Calu3 (cell line): ENCODE measurements around the gene KCNH2. TPM values are rescaled to one million over a fixed set of nuclear protein-coding genes. Genes with fewer than 3 reads are reported as not detected.
A peak's percentile ranks its signal among the peaks of the same experiment; 100 is the strongest.

Experiments used
- BruUV-seq: library from RNA; stranded (reverse); fragments of 400-500 nt; replicated peaks from 2 replicates; lab custom pipeline; 2021; lab: Mats Ljungman, UMichigan
- CTCF ChIA-PET: fragments of 300-600 bp; sonication (Branson Sonifier 250); formaldehyde crosslinking; loops from one replicate; lab custom pipeline; 2022; ENCODE audit warnings: antibody characterized with exemption; lab: Charles Lee
- DNase-seq: peaks from one replicate; pipeline ENCODE4 v3.0.0; 2022
- H3K27ac Mint-ChIP-seq: one replicate; pipeline ENCODE4 v1.8.0; 2022; ENCODE audit warnings: mixed read lengths; ENCODE audit not compliant: unreplicated experiment
- H3K27me3 Mint-ChIP-seq: one replicate; pipeline ENCODE4 v1.8.0; 2022; ENCODE audit warnings: mixed read lengths; ENCODE audit not compliant: unreplicated experiment
- H3K36me3 Mint-ChIP-seq: one replicate; pipeline ENCODE4 v1.8.0; 2022; ENCODE audit warnings: mild to moderate bottlenecking, moderate library complexity, mixed read lengths; ENCODE audit not compliant: insufficient read depth, unreplicated experiment
- H3K4me1 Mint-ChIP-seq: one replicate; pipeline ENCODE4 v1.8.0; 2022; ENCODE audit warnings: mild to moderate bottlenecking, low read depth, mixed read lengths; ENCODE audit not compliant: unreplicated experiment
- H3K4me3 Mint-ChIP-seq: one replicate; pipeline ENCODE4 v1.8.0; 2022; ENCODE audit warnings: mild to moderate bottlenecking, low read depth, moderate library complexity, mixed read lengths; ENCODE audit not compliant: unreplicated experiment
- H3K9me3 Mint-ChIP-seq: one replicate; pipeline ENCODE4 v1.8.0; 2022; ENCODE audit warnings: low read depth, mixed read lengths; ENCODE audit not compliant: unreplicated experiment
- CTCF ChIP-seq: fragments of 200-600 bp; IDR thresholded peaks from one replicate; pipeline ENCODE4 v1.8.0; 2022; ENCODE audit warnings: antibody characterized with exemption; ENCODE audit not compliant: unreplicated experiment
- intact Hi-C: fragments of 100-400 bp; cut with micrococcal nuclease; formaldehyde crosslinking; loops from one replicate; pipeline ENCODE4 v1.10.0; 2022; ENCODE audit not compliant: unreplicated experiment
- total RNA-seq: library from RNA; stranded (reverse); gene quantifications from 2 replicates; pipeline ENCODE4 v1.2.3, GENCODE V29; 2022

KCNH2 gene
- total RNA-seq, 1 experiment from 2014 or later, result 0.45 TPM

- H3K36me3 Mint-ChIP-seq, result peaks cover 13% of the 10 kb centered on the region
- peaks cover 25% of the 10 kb centered on the region for H3K4me1 Mint-ChIP-seq
- H3K9me3 Mint-ChIP-seq, result peaks cover 16% of the 10 kb centered on the region
- no peak overlapping the region for H3K4me3 Mint-ChIP-seq
- H3K27me3 Mint-ChIP-seq, result peaks cover 28% of the 10 kb centered on the region
- TF ChIP-seq CTCF, result no peak
- no TSS peak for BruUV-seq
- CTCF ChIA-PET, result interaction anchor here (0.6 to 1.2 kb wide), 2 partner anchors 10 to 26 kb away, joined by 3 to 4 read pairs; no protein-coding TSS in a partner anchor
- intact Hi-C loops, result no loop called here
- H3K27ac Mint-ChIP-seq, result no peak overlapping the region
- DNase-seq, result no peak
Measured at GRCh38 chr7:150992833-150993302, 14.7 kb upstream of the KCNH2 start.

GRCh38 chr7:150992051-150992640 is 14.0 kb upstream of the KCNH2 start:
- peaks cover 13% of the 10 kb centered on the region for H3K36me3 Mint-ChIP-seq
- CTCF ChIA-PET, result interaction anchor here (0.6 to 1.2 kb wide), 2 partner anchors 11 to 25 kb away, joined by 3 to 4 read pairs; no protein-coding TSS in a partner anchor
- no peak overlapping the region for H3K27ac Mint-ChIP-seq
- no peak for DNase-seq
- H3K4me3 Mint-ChIP-seq, result no peak overlapping the region
- no TSS peak for BruUV-seq
- peaks cover 16% of the 10 kb centered on the region for H3K9me3 Mint-ChIP-seq
- H3K4me1 Mint-ChIP-seq, result peaks cover 25% of the 10 kb centered on the region
- H3K27me3 Mint-ChIP-seq, result peaks cover 25% of the 10 kb centered on the region
- intact Hi-C loops, result no loop called here
- TF ChIP-seq CTCF, result no peak

GRCh38 chr7:150990416-150991186 is 12.5 kb upstream of the KCNH2 start, which contains the start of gene NOS3:
TSS of gene NOS3 (plus strand) at chr7:150991017. CDS start at chr7:150993804, 2,787 bp downstream.
- H3K27ac Mint-ChIP-seq, result peak within 1 kb of the TSS; percentile 78
- DNase-seq, result peak; percentile 55
- H3K9me3 Mint-ChIP-seq, result peaks cover 16% of the 10 kb centered on the region
- TF ChIP-seq CTCF, result no peak
- intact Hi-C loops, result no loop called here
- H3K4me1 Mint-ChIP-seq, result peaks cover 25% of the 10 kb centered on the region
- peaks cover 33% of the 10 kb centered on the region for H3K27me3 Mint-ChIP-seq
- peak within 1 kb of the TSS; percentile 1 for H3K4me3 Mint-ChIP-seq
- CTCF ChIA-PET, result interaction anchor here (0.9 to 1.2 kb wide), 2 partner anchors 28 to 38 kb away, joined by 3 to 5 read pairs; partner anchors contain the start of gene ABCB8
- BruUV-seq, result no TSS peak
- H3K36me3 Mint-ChIP-seq, result peaks cover 13% of the 10 kb centered on the region

GRCh38 chr7:150989456-150989855 is 11.3 kb upstream of the KCNH2 start:
- CTCF ChIA-PET, result no interaction called here
- DNase-seq, result no peak
- Mint-ChIP-seq H3K4me1 (peaks cover 25% of the 10 kb centered on the region), H3K4me3 (no peak overlapping the region), H3K27ac (no peak overlapping the region), H3K27me3 (peaks cover 37% of the 10 kb centered on the region), H3K9me3 (peaks cover 16% of the 10 kb centered on the region), H3K36me3 (peaks cover 13% of the 10 kb centered on the region)
- no TSS peak for BruUV-seq
- TF ChIP-seq CTCF, result no peak
- intact Hi-C loops, result loop anchor here (5.0 to 10.0 kb wide), 2 partner anchors 92 to 205 kb away; no protein-coding TSS in a partner anchor
